Measurements from ENCODE around the gene METRN. TPM values are rescaled to one million over a fixed set of nuclear protein-coding genes. Genes with fewer than 3 reads are reported as not detected.

Gene METRN
- total and polyA plus RNA-seq, 12 donors, result 1.3 to 189 (median 75.6) TPM

GRCh38 chr16:722835-723633 is 8.1 kb downstream of the METRN start:
- H3K27ac ChIP-seq, result no peak overlapping the region
- no peak for TF ChIP-seq POLR2A (IDR thresholded peaks at IDR 0.05)
- TF ChIP-seq CTCF (IDR thresholded peaks at IDR 0.05), result no peak

GRCh38 chr16:723695-724094 is 8.8 kb downstream of the METRN start:
- intact Hi-C loops (cut with DNase I), result no loop called here
- Histone ChIP-seq H3K4me3 (no peak overlapping the region), H3K4me1 (replicated peaks in 1 of 2) (peaks cover 31% of the 10 kb centered on the region in 2 donors), H3K9me3 (replicated peaks in 1 of 3) (no peaks in the 10 kb centered on the region), H3K27ac (no peak overlapping the region), H3K36me3 (replicated peaks in 1 of 2) (no peaks in the 10 kb centered on the region), H3K27me3 (no peaks in the 10 kb centered on the region)
- WGBS, 4 donors, result 72 to 100% (median 79%) methylated on average over 2 to 9 of the region's 9 CpGs
- TF ChIP-seq CTCF (IDR thresholded peaks at IDR 0.05) (no peak), POLR2A (IDR thresholded peaks at IDR 0.05) (no peak)
- DNase-seq, result no peak

More at GRCh38 chr16:722835-723633, 8.1 kb downstream of the METRN start:
- WGBS, 4 donors, result 60 to 87% (median 80%) methylated on average over 1 to 24 of the region's 24 CpGs
- no peak overlapping the region for H3K4me3 ChIP-seq
- intact Hi-C loops (cut with DNase I), result no loop called here
- no peaks in the 10 kb centered on the region for H3K36me3 ChIP-seq (replicated peaks in 1 of 2)
- no peak for DNase-seq
- peaks cover 24 to 25% of the 10 kb centered on the region in 2 donors for H3K4me1 ChIP-seq (replicated peaks in 1 of 2)
- no peaks in the 10 kb centered on the region for H3K9me3 ChIP-seq (replicated peaks in 1 of 3)
- H3K27me3 ChIP-seq, result no peaks in the 10 kb centered on the region

GRCh38 chr16:724188-725040 is 9.5 kb downstream of the METRN start:
- no peak for DNase-seq
- Histone ChIP-seq H3K27me3 (no peaks in the 10 kb centered on the region), H3K27ac (no peak overlapping the region), H3K36me3 (replicated peaks in 1 of 2) (no peaks in the 10 kb centered on the region), H3K4me3 (no peak overlapping the region), H3K9me3 (replicated peaks in 1 of 3) (no peaks in the 10 kb centered on the region), H3K4me1 (replicated peaks in 1 of 2) (peaks cover 31 to 32% of the 10 kb centered on the region in 2 donors)
- intact Hi-C loops (cut with DNase I), result no loop called here
- no peak for TF ChIP-seq POLR2A (IDR thresholded peaks at IDR 0.05)
- 60 to 66% (median 63%) methylated on average over 1 to 29 of the region's 29 CpGs for WGBS, 4 donors

GRCh38 chr16:725041-725376 is 10.1 kb downstream of the METRN start:
- Histone ChIP-seq H3K27me3 (no peaks in the 10 kb centered on the region), H3K27ac (no peak overlapping the region), H3K36me3 (replicated peaks in 1 of 2) (no peaks in the 10 kb centered on the region), H3K4me3 (no peak overlapping the region), H3K9me3 (replicated peaks in 1 of 3) (no peaks in the 10 kb centered on the region), H3K4me1 (replicated peaks in 1 of 2) (peaks cover 26 to 29% of the 10 kb centered on the region in 2 donors)
- DNase-seq, result no peak
- intact Hi-C loops (cut with DNase I), result no loop called here
- TF ChIP-seq CTCF (IDR thresholded peaks at IDR 0.05) (no peak), POLR2A (IDR thresholded peaks at IDR 0.05) (no peak)
- 73 to 85% (median 81%) methylated on average over 4 to 7 of the region's 7 CpGs for WGBS, 4 donors

Measured in adrenal gland (tissue), 12 donors.